Suppressor macrophage (primary cell): ENCODE data around the gene C5orf34.
"Not testable (repeated sequence)": the region's sequence is repeated elsewhere in the genome, so short reads cannot be mapped to it uniquely, and the experiment has no call there.

Source experiments
- DNase-seq, 4 experiments: peaks; one replicate each; pipeline ENCODE4 v3.0.0-alpha.2; 2020 to 2022
- total RNA-seq, 17 experiments: gene quantifications; one replicate each; lab custom pipeline; 2026; ENCODE audit warnings: mixed read lengths in 6 of 17, inconsistent platforms in 3 of 17; lab: John Stamatoyannopoulos, UW

C5orf34 gene, protein sequence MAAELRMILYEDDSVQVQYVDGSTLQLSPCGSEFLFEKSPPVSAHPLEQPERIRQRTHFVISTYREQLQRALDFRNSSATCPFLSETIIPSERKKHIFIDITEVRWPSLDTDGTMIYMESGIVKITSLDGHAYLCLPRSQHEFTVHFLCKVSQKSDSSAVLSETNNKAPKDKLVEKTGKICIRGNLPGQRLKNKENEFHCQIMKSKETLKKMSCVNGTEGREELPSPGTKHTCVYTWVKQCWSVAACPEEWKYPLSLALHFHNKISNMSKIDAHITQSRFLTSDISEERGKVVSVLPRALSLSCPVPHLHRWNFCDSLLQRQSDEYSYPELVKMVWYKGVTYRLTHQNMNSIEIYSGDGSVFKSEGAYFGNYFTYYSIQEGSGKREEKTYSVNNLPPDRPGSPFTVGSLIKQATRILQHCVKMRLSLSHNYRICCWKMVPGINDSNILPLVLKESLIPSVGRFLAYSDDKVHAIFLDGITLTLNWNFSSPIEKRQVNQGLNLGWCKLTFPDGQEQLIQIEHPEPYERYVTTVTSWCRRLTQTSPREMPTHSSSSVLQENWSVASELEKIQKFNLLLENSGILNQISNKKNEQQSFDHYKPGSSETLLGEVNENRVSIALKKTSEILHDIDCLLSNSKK
- 1.9 to 6.1 (median 3.1) reads per million in 17 experiments for total RNA-seq

DNA sequence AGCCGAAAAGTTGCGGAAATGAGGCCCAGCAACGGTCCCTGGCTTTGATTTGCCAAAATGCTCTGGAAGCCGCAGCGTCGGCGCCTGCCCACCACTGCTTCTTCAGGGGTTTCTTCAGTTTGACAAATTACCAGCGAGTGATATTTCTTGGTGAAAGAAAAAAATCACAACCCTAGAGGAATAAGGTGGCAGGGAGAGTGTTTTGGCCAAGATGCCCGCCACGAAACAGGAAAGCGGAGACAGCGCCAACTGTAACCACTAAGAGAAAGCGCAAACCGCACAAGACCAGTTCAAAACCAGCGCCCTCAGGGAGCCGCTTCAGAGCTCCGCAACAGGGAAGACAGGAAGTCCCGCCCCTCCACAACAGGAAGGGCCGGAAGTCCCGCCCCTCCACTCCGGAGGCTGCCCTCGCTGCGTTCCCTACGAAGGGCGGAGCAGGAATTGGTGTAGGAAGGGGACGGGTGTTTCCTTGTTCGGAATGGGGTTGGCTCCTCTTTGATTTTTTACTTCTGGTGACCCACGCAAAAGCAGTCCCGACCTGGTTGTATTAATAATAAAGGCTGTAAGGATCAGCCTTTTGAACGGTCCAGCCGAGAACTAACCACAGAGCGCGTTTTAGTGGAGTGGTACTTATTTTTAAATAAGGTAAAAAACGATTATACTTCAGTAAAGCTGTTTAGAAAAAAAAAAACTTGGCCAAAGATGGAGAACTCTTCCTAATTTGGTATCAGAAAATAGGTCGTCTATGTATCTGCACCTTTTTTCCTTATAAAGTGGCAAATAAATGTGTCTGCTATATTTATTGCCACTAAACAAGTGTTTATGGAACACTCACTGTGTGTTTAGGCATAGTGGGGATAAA lies at the start of gene C5orf34:
TSS of gene C5orf34 (minus strand) at position 333 of the 862 bp plus-strand sequence. CDS start 5,809 bp downstream, outside the sequence.
- peak; percentile 98 to 99 (median 99) for DNase-seq

DNA sequence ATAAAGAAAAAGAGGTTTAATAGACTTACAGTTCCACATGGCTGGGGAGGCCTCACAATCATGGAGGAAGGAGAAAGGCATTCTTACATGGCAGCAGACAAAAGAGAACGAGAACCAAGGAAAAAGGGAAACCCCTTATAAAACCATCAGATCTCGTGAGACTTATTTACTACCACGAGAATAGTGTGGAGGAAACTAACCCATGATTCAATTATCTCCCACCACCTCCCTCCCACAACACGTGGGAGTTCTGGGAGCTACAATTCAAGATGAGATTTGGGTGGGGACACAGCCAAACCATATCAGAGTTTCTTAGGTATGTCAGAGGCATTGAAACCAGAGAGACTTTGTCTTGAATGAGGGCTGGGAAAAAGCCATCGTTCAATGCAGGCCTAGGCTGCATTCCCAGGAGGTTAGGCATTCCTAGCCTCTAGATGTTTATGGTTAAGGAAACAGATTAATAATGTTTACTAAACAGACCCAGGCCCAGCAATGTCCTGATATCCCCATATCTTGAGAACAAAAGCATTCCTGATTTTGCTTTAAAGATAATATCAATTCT lies 49.4 kb upstream of the C5orf34 start:
- no peak for DNase-seq

DNA sequence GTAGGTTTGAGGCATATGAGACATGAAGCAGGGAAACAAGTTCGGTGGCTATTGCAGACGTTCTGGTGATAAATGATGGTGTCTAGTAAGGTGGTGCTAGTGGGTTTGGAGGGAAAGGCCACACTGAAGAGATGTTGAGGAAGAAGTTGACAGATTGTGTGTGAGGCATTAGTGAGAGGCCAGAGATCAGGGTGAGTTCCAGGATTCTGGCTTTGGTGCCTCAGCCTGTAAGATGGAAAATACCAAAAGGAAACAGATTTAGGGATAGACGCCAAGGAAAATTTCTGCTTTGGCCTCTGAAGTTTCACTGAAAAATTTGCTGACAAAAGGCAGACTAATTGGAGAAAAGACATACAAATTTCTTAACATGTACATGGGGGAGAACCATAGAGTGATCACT lies 48.4 kb upstream of the C5orf34 start:
- no peak for DNase-seq

DNA sequence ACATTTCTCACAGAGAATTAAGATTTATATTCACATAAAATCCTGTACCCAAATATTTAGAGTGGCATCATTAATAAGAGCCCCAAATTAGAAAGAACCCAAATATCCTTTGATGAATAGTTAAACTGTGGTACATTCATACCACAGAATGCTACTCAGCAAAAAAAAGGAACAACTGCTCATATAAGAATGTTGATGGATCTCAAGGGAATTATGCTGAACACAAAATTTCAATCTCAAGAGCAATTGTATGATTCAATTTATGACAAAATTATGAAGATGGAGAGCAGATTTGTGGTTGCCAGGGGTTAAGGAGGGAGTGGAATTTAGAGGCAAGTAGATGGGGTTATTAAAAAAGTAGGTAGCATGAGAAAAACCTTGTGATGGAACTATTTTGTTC lies 46.4 kb upstream of the C5orf34 start:
- DNase-seq: no peak

DNA sequence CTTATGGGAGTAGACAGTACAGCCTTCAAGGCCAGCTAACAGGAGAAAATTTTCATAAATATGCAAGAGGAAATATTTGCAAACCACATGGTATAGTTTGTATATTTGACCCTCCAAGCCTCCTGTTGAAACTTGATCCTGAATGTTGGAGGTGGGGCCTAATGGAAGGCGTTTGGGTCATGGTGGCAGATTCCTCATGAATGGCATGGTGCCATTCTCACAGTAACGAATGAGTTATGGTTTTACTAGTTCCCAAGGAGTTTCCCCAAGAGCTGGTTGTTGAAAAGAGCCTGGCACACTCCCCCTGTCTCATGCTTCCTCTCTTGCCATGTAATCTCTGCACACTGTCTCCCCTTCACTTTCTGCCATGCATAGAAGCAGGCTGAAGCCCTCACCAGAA lies 45.2 kb upstream of the C5orf34 start:
- no peak for DNase-seq

DNA sequence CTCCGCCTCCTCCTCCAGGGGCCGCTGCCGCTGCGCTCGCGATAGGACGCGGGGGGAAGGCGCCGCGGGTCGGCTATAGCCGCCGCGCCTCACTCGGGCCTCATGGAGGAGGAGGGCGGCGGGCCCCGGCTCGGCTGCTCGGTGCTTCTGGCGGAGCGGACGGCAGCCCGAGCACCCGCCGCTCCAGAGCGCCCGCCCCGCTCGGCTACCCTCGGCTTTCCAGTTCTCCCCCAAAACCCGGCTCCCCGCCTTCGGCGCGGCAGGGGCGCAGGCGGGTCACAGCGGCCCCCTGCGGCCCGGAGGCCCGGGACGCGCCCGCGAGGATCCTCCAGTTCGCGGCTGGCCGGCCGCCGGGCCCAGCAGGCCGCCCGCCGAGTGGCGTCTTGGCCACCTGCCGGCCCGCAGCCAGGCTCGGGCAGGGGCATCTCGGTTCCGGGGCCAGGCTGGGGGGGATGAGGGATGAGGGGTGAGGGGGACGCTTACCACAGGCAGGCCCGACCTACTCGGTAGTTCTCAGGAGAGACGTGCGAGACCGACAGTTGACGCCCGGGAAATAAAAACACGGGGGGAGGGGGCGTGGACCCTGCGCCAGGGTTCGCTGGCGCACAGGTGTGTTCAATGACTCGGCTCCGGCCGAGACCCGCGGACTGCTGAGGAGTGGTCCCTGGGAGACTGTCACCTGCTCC lies 42.1 kb upstream of the C5orf34 start, which contains the start of gene PAIP1:
TSS of gene PAIP1 (minus strand) at position 221 of the 686 bp plus-strand sequence. CDS start 231 bp downstream, outside the sequence.
- peak; percentile 87 to 95 (median 91) for DNase-seq

DNA sequence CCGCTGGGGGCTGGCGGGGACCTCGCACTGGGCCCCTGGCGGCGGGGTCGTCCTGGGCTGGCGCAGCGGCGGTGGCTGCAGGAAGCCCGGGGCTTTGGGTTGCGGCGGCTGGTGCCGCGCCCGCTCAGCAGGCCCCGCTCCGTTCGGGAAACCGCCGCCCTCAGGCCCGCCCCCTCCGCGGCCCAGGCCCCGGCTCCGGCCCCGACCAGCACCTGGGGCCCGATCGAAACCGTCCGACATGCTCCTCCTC lies 41.6 kb upstream of the C5orf34 start:
- not testable (repeated sequence) for DNase-seq

DNA sequence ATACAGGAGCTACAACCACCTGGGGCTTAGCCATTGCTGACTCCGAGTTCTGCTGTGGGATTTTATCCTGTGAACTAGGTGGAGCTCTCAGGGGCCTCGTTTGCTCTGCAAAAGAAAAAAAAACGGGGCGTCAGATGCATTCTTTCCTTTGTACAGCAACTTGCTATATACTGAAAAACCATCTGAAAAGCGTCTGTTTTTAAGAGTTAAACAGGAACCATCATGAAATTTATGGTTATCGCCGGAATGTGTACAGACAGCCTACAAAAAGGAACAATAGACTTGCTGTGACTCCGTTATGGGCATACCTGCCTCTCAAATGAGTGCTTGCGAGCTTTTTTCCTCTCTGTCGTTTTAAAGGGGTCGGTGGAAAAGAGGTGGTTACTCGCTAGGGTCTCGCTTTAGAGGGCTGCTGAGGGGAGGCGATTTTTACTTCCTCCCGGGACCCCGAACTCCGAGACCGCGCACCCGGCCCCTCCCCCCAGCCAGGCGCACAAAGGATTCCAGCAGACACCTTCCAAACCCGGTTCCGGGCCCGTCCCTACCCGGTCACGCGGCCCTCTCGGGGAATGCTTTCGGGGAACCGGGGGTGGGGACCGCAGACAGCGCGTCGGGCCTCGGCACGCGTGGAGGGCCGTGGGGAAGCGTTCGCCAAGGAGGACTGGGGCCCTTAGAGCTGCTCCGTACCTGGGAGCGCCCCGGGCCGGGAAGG lies 41.1 kb upstream of the C5orf34 start:
- DNase-seq: peak; percentile 58 to 76 (median 64)

DNA sequence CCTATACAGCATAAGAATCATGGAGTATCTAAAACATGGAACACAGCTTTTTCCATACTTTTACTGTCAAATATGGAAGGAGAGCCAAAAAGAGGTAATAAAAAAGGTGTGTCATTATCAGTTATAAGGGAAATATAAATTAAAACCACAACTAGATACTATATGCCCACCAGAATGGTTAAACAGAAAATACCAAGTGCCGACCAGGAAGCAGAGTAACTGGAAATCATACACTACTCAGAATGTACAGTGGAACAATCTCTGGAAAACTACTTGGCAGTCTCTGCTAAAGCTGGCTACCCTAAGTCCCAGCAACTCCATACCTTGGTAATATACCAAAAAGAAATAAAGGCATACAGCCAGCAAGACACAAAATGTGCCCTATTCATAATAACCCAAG lies 39.5 kb upstream of the C5orf34 start:
- no peak for DNase-seq

DNA sequence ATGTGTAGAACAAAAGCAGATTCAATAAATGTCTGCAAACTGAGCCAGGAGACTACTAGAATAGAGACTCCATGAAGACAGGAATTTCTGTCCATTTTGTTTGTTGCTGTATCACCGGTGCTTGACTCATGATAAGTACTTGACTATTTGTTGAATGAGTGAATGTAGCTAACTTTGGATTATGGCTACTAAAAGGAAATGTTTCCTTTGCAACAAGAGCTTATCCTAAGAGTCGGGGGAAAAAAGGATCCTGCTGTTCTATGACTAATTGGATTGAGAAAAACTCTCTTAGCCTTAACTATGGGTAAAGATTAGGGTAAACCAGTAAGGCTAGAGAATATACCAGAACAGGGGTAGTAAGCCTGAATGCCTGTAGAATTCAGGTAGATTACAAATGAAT lies 38.4 kb upstream of the C5orf34 start:
- no peak for DNase-seq

DNA sequence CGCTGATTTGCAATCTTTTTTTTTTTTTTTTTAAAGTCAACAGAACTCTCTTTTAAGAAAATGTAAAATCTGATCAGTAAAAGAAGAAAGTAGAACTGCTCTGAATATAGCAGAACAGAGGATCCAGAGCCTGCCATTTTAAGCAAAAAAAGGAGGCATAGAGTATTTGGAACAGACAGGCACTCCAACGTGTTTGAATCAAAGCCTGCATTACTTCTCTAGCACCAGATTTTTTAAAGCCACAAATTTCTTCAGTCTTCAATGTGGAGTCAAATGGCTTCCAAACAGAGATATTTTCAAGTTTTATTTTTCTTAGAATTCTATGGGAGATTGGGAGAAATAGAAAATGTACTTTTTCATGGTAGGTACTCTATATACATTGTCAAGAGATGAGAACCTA lies 36.8 kb upstream of the C5orf34 start:
- no peak for DNase-seq

DNA sequence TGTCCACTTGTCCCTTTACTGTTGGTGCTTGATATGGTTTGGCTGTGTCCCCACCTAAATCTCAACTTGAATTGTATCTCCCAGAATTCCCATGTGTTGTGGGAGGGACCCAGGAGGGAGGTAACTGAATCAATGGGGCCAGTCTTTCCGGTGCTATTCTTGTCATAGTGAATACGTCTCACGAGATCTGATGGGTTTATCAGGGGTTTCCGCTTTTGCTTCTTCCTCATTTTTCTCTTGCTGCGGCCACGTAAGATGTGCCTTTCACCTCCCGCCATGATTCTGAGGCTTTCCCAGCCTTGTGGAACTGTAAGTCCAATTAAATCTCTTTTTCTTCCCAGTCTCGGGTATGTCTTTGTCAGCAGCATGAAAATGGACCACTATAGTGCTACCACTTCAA lies 34.3 kb upstream of the C5orf34 start:
- DNase-seq: not testable (repeated sequence)

DNA sequence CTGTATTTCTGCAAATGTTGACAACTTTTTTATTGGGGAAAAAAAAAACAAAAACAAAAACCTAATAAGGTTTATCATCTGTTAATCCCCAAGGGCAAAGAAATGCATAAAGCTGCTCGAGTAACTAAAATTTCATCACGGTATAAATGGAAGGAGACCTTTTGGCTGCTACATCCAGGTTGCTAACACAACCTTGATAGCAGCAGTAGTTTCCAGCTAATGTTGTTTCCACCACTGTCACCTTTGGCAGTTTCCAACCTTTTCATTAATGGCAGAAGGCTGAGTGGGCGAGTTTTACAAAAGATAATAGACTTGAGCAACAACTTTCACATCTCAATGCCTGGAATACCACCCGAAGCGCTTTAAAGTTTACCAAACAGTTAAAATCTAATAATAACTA lies 33.4 kb upstream of the C5orf34 start:
- no peak for DNase-seq

DNA sequence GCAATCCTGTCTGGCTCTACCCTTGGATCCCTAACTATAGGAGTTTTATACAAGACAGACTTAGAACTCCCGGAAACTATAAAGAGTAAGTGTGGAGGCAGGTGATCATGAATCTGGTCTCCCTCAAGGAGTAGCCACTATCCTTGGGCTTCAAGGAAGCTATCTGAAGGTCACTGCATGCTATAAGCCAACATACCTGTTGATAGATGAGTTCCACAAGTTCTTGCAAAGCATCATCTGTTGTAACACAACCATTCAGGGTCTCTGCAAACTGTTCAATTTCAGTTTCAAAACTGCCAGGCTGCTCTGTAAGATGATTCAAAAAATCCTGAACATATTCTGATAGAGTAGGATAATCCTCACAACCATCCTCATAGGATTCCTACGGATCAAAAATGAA lies 32.6 kb upstream of the C5orf34 start:
- no peak for DNase-seq

DNA sequence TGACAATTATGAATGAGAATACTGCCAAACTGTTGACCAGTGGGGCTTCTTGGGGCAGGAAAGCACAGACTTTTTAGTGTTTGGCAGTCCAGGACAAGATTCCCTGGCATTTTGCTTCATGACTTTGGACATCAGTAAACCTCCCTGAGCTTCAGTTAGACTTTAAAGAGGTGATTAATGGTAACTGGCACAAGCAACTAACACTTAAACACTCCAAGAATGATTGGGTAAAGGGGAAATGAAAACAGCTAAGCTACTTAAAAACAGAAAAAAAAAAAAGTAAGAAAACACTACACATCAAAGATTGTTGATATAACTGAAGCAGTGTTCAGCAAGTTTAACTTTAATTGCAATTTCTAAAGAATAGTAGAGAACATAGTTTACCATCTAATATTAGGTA lies 28.5 kb upstream of the C5orf34 start:
- DNase-seq: no peak

DNA sequence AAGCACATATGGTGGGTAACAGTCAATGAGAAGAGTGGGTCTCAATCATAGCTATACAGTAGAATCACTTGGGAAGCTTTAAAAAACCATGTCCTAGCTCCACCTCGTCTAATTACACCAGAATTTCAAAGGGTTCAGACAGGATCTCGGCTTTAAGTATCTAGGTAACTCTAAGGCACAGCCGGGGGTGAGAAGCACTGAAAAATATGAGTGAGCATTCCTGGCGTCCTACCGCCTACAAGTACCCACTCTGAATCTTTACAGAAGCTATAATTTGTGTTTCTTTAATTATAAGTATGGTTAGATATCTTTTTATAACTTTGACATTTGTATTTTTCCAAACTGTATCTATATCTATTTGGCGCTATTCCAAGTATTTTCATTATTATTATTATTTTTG lies 25.8 kb upstream of the C5orf34 start:
- no peak for DNase-seq

DNA sequence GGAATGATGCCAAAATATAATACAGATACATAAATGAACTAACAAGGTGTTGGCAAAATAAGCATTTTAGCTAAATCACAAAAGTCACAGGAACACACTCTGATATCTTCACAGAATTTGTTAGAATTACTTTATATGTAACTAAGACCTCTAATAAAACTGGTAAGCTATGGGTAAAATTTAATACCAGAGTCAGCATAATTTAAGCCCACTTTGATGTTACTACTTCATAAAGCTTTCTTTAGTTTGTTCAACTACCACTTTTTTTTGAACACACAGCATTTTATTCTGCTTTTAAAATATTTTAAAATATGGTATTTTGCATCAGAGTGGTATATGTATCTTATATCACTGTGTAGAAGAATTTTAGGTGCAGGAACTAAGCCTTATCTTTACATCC lies 22.0 kb upstream of the C5orf34 start:
- DNase-seq: no peak

DNA sequence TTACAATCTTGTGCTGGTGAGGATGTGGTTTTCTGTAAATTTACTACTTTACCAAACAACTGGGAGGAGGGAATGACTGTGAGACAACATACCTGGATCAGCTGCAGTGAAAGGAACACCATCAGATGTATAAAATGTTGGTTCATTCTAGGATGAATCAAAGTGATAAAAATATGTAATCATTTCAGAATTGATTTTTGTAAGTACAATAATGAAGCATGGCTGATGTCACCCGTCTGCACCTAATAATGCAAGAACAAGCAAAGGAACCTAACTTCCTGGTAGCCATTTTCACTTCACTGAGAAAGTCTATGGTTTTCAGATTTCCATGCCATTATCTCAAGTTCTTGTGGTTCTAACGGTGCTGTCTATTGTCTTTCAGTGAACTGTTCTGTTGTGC lies 18.7 kb upstream of the C5orf34 start:
- DNase-seq: no peak

DNA sequence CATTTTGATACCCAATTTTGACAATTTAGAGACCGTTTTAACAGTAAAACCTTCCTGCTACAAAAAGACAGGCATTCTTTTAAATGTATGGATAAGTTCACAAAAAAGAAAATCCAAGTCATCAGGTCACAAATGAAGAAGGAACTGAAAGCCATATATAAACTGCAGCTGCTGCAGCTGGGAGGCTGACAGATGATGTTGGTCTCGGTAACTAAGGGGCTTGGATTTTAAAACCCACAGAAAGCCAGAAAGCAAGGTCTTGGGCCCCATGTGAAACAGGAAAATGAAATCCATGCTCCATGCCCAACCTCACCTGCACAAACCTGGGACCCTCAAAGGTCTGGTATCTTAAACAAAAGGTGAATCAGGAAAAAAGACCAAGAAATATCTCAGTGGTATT lies 15.7 kb upstream of the C5orf34 start:
- DNase-seq: no peak

DNA sequence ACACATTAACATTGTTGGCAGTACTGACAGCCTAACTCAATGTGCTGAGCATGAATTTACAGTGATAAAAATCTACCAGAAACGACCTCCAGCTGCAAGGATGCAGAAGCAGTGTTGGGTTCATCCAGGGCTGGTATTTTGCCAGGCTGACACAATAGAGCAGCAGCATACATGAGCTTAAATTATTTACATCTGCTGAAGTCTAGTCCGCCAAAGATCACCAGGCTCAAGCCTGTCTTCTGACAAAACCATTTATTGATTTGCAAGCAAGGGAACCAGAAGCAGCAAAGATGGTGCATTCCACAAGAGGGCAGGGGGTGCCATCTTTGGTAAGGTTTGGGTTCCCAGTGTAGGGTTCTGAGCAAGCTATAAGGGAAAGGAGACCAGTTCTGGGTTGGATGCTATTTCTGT lies 8.7 kb upstream of the C5orf34 start:
- DNase-seq: no peak

DNA sequence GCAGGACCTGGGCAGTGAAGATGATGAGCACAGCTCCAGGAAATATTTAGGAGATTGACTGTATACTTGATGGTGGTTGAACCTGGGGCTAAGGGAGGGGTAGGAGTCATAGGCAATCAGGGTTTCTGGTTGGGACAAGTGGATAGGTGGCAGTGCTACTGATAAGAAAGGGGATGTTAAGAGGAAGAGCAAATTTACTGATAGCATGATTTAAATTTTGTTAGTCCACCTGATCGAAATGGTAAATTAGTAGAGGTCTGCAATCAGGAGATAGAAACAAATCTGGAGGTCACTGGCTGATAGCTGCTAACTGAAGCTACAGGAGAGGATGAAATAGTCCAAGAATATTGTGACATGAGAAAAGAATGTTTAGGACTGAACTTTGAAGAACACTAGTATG lies 5.7 kb upstream of the C5orf34 start:
- DNase-seq: no peak

DNA sequence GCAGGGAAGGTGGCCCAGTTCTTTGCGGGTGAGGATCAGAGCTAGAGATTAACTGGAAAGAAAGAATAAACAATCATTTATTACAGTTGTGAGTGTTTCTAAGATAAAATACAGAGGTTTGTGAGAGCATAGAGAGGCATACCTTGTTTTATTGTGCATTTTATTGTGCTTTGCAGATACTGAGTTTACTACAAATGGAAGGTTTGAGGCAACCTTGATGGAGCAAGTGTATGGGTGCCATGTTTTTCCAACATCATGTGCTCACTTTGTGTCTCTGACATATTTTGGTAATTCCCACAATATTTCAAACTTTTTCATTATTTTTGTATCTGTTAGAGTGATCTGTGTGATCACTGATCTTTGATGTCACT lies 715 bp upstream of the C5orf34 start:
- DNase-seq: peak in 3 of 4 experiments; percentile 10 to 31 (median 22)
